Neural crest cell (in vitro differentiated cells): ENCODE data around the gene SLC7A6. TPM values are rescaled to one million over a fixed set of nuclear protein-coding genes. Genes with fewer than 3 reads are reported as not detected.

Experiments used
- DNase-seq: peaks from one replicate; pipeline ENCODE4 v3.0.0; 2021; ENCODE audit warnings: low read depth, mixed read lengths, low spot score
- H3K27ac Mint-ChIP-seq: one replicate; pipeline ENCODE4 v1.8.0; 2021; ENCODE audit warnings: mild to moderate bottlenecking, mixed read lengths; ENCODE audit not compliant: unreplicated experiment
- H3K27me3 Mint-ChIP-seq: 2 replicates; pipeline ENCODE4 v1.8.0; 2021; ENCODE audit warnings: low read depth, mild to moderate bottlenecking, mixed read lengths
- H3K36me3 Mint-ChIP-seq: 2 replicates; pipeline ENCODE4 v1.8.0; 2021; ENCODE audit warnings: low read depth, mild to moderate bottlenecking, mixed read lengths
- H3K4me1 Mint-ChIP-seq: 2 replicates; pipeline ENCODE4 v1.8.0; 2021; ENCODE audit warnings: mixed read lengths
- H3K4me3 Mint-ChIP-seq: one replicate; pipeline ENCODE4 v1.8.0; 2021; ENCODE audit warnings: mild to moderate bottlenecking, mixed read lengths
- H3K9me3 Mint-ChIP-seq: 2 replicates; pipeline ENCODE4 v1.8.0; 2021; ENCODE audit warnings: mixed read lengths
- CTCF ChIP-seq: fragments of 200-600 bp; sonication (generic); conservative IDR thresholded peaks from 2 replicates; pipeline ENCODE4 v1.5.0; 2021; ENCODE audit warnings: antibody characterized with exemption, mild to moderate bottlenecking
- total RNA-seq: library from RNA; stranded (reverse); gene quantifications from 2 replicates; pipeline ENCODE4 v1.2.1, GENCODE V29; 2021

Gene SLC7A6
- total RNA-seq, 1 donor from 2014 or later, result 41.7 TPM

- H3K4me3 Mint-ChIP-seq, result no peak overlapping the region
- peaks cover 7% of the 10 kb centered on the region for H3K4me1 Mint-ChIP-seq
- H3K9me3 Mint-ChIP-seq, result no peaks in the 10 kb centered on the region
- DNase-seq, result no peak
- no peaks in the 10 kb centered on the region for H3K27me3 Mint-ChIP-seq
- no peaks in the 10 kb centered on the region for H3K36me3 Mint-ChIP-seq
- TF ChIP-seq CTCF, result no peak
- no peak overlapping the region for H3K27ac Mint-ChIP-seq
Observed at GRCh38 chr16:68259007-68259825, 5.1 kb upstream of the SLC7A6 start.

- DNase-seq, result no peak
Observed at GRCh38 chr16:68263559-68264127, 683 bp upstream of the SLC7A6 start.

GRCh38 chr16:68265078-68265920 lies 973 bp downstream of the SLC7A6 start:
- Mint-ChIP-seq H3K4me3 (peak overlapping the region; percentile 90), H3K27me3 (no peaks in the 10 kb centered on the region), H3K4me1 (peaks cover 26% of the 10 kb centered on the region), H3K9me3 (no peaks in the 10 kb centered on the region), H3K27ac (peak overlapping the region; percentile 84), H3K36me3 (no peaks in the 10 kb centered on the region)
- no peak for TF ChIP-seq CTCF
- DNase-seq, result no peak

More at GRCh38 chr16:68263559-68264127, 683 bp upstream of the SLC7A6 start:
- TF ChIP-seq CTCF, result no peak
- H3K9me3 Mint-ChIP-seq, result no peaks in the 10 kb centered on the region
- H3K27ac Mint-ChIP-seq, result peak overlapping the region; percentile 92
- H3K4me3 Mint-ChIP-seq, result peak overlapping the region; percentile 92
- no peaks in the 10 kb centered on the region for H3K36me3 Mint-ChIP-seq
- H3K27me3 Mint-ChIP-seq, result no peaks in the 10 kb centered on the region
- peaks cover 26% of the 10 kb centered on the region for H3K4me1 Mint-ChIP-seq

- Mint-ChIP-seq H3K4me1 (peaks cover 26% of the 10 kb centered on the region), H3K27ac (no peak overlapping the region), H3K9me3 (no peaks in the 10 kb centered on the region), H3K27me3 (no peaks in the 10 kb centered on the region), H3K4me3 (peak overlapping the region; percentile 41), H3K36me3 (no peaks in the 10 kb centered on the region)
- DNase-seq, result no peak
- no peak for TF ChIP-seq CTCF
Observed at GRCh38 chr16:68267612-68268405, 3.5 kb downstream of the SLC7A6 start.

GRCh38 chr16:68269793-68270192 lies 5.5 kb downstream of the SLC7A6 start:
- Mint-ChIP-seq H3K9me3 (no peaks in the 10 kb centered on the region), H3K4me1 (peaks cover 17% of the 10 kb centered on the region)

More at GRCh38 chr16:68269793-68270192, 5.5 kb downstream of the SLC7A6 start:
- H3K4me3 Mint-ChIP-seq, result no peak overlapping the region
- DNase-seq, result no peak
- H3K27ac Mint-ChIP-seq, result no peak overlapping the region
- H3K27me3 Mint-ChIP-seq, result no peaks in the 10 kb centered on the region
- no peak for TF ChIP-seq CTCF
- H3K36me3 Mint-ChIP-seq, result no peaks in the 10 kb centered on the region
